Neuronal stem cell (in vitro differentiated cells): Measurements from ENCODE around the gene ORC6.
A peak's percentile ranks its signal among the peaks of the same experiment; 100 is the strongest.

ENCODE experiments used
- DNase-seq: peaks from one replicate; pipeline ENCODE4 v3.0.0-alpha.2; 2013; ENCODE audit warnings: low spot score
- H2AFZ ChIP-seq: one replicate; pipeline ENCODE4 v1.6.1; 2013; ENCODE audit warnings: mild to moderate bottlenecking, low read length, inconsistent platforms
- H2AK5ac ChIP-seq: 2 replicates; pipeline ENCODE4 v1.6.1; 2013; ENCODE audit warnings: low read depth, mild to moderate bottlenecking, inconsistent platforms, low read length, moderate library complexity, mixed read lengths
- H2BK120ac ChIP-seq: 2 replicates; pipeline ENCODE4 v1.6.1; 2013; ENCODE audit warnings: low read depth, mild to moderate bottlenecking, inconsistent platforms, low read length, moderate library complexity, mixed read lengths
- H2BK12ac ChIP-seq: one replicate; pipeline ENCODE4 v1.6.1; 2013; ENCODE audit warnings: low read length, inconsistent platforms
- H2BK15ac ChIP-seq: 2 replicates; pipeline ENCODE4 v1.6.1; 2013; ENCODE audit warnings: mild to moderate bottlenecking, low read length, inconsistent platforms, mixed read lengths
- H2BK5ac ChIP-seq: one replicate; pipeline ENCODE4 v1.6.1; 2013; ENCODE audit warnings: inconsistent platforms, mild to moderate bottlenecking, low read length, moderate library complexity
- H3K14ac ChIP-seq: one replicate; pipeline ENCODE4 v1.6.1; 2013; ENCODE audit warnings: low read length, inconsistent platforms
- H3K18ac ChIP-seq: 2 replicates; pipeline ENCODE4 v1.6.1; 2013; ENCODE audit warnings: low read length, inconsistent platforms
- H3K23ac ChIP-seq: 2 replicates; pipeline ENCODE4 v1.6.1; 2013; ENCODE audit warnings: low read depth, mild to moderate bottlenecking, mixed read lengths, low read length, inconsistent platforms; ENCODE audit not compliant: poor library complexity
- H3K27ac ChIP-seq: replicated peaks from 3 replicates; pipeline ENCODE4 v1.5.1; 2013; ENCODE audit warnings: low read length, inconsistent platforms
- H3K27me3 ChIP-seq, 3 experiments: 2 replicates each; pipeline ENCODE4 v1.6.1; 2013; ENCODE audit warnings: low read length in 3 of 3, mild to moderate bottlenecking in 2 of 3, inconsistent platforms in 1 of 3, low read depth in 1 of 3, mixed read lengths in 1 of 3, moderate library complexity in 1 of 3; ENCODE audit not compliant: control insufficient read depth in 3 of 3, insufficient read depth in 3 of 3
- H3K36me3 ChIP-seq, 2 donors: replicated peaks in 1 of 2; 2 replicates each; pipeline ENCODE4 v1.6.1; 2013; ENCODE audit warnings: low read length in 2 of 2; ENCODE audit not compliant: control insufficient read depth in 2 of 2, insufficient read depth in 2 of 2
- H3K4ac ChIP-seq: 2 replicates; pipeline ENCODE4 v1.6.1; 2013; ENCODE audit warnings: inconsistent platforms, mild to moderate bottlenecking, low read length, moderate library complexity
- H3K4me1 ChIP-seq, 2 donors: 1 replicate in 1 of 2; 2 replicates in 1 of 2; pipeline ENCODE4 v1.6.1; 2013; ENCODE audit warnings: low read length in 2 of 2, low read depth in 1 of 2; ENCODE audit not compliant: control insufficient read depth in 2 of 2, insufficient read depth in 1 of 2
- H3K4me2 ChIP-seq: one replicate; pipeline ENCODE4 v1.6.1; 2013; ENCODE audit warnings: mild to moderate bottlenecking, low read length, inconsistent platforms; ENCODE audit not compliant: insufficient read depth, poor library complexity, severe bottlenecking
- H3K4me3 ChIP-seq, 2 donors: 2 replicates each; pipeline ENCODE4 v1.5.1; 2013; ENCODE audit warnings: low read length in 2 of 2, mild to moderate bottlenecking in 2 of 2, inconsistent platforms in 1 of 2, moderate library complexity in 1 of 2
- H3K79me1 ChIP-seq: one replicate; pipeline ENCODE4 v1.6.1; 2013; ENCODE audit warnings: low read depth, mild to moderate bottlenecking, inconsistent platforms, low read length, moderate library complexity
- H3K9ac ChIP-seq: one replicate; pipeline ENCODE4 v1.6.1; 2013; ENCODE audit warnings: mild to moderate bottlenecking, low read depth, low read length, inconsistent platforms; ENCODE audit not compliant: poor library complexity
- H3K9me3 ChIP-seq, 2 donors: replicated peaks in 1 of 2; 2 replicates each; pipeline versions ENCODE3 to v1.6.1; 2013; ENCODE audit warnings: low read length in 2 of 2, mild to moderate bottlenecking in 2 of 2, inconsistent platforms in 1 of 2, low read depth in 1 of 2, mixed read lengths in 1 of 2, moderate library complexity in 1 of 2; ENCODE audit not compliant: control insufficient read depth in 2 of 2, insufficient read depth in 1 of 2
- H4K8ac ChIP-seq: one replicate; pipeline ENCODE4 v1.6.1; 2013; ENCODE audit warnings: low read depth, mild to moderate bottlenecking, inconsistent platforms, low read length, moderate library complexity
- H4K91ac ChIP-seq: one replicate; pipeline ENCODE4 v1.6.1; 2013; ENCODE audit warnings: low read length, low read depth, mild to moderate bottlenecking, inconsistent platforms; ENCODE audit not compliant: poor library complexity
- WGBS, 2 donors: extraction: QIAGEN DNeasy Blood & Tissue Kit; methylation state at CpG; one replicate each; pipeline ENCODE4 v1.1.7; 2013; ENCODE audit warnings: missing lambda C conversion rate in 2 of 2, mixed read lengths in 1 of 2; ENCODE audit not compliant: insufficient read length in 2 of 2, insufficient replicate concordance in 1 of 2; ENCODE audit errors: extremely low coverage in 2 of 2; 5-methylcytosine and 5-hydroxymethylcytosine counted together

Gene ORC6

DNA sequence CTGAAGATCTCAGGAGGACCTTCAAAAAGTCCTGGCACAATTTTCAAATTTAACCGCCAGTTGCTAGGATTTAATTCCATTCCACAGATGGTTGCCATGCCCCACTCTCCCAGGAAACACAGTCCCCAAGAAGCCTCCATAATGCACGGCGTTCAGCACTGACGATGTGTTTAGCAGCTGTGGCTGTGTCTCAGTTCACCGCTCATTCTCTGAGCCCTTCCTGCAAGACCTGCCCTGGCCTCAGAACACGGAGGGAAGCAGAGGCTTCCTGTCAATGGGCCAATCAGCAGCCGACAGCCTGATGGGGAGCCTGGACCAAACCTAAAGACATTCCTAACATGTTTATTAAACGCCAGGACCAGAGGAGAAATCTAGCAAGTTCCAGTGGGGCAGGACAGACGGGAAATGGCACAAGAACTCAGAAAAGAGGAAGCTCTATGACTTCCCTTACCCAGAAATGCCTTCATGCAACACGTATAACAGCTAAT is 53.8 kb downstream of the ORC6 start:
- DNase-seq: no peak
- Histone ChIP-seq H4K91ac (no peak overlapping the region), H3K27ac (no peak overlapping the region)

DNA sequence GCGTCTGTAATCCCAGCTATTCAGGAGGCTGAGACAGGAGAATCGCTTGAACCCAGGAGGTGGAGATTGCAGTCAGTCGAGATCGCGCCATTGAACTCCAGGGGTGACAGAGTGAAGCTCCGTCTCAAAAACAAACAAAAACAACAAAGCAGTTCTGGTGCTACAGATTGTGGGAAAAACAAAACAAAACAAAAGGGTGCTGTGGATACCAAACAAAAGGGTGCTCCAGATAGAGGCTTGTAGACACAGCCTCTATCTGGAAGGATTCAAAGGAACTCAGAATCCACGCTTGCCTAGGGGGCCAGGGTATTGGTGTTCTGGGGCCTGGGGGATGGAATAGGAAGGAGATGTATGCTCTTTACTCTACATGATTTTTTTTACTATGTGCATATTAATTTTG is 56.2 kb downstream of the ORC6 start:
- Histone ChIP-seq H3K4me1 (peaks cover 14 to 21% of the 10 kb centered on the region in 2 donors), H2AK5ac (no peak overlapping the region), H2BK5ac (no peak overlapping the region), H3K79me1 (no peaks in the 10 kb centered on the region), H3K4me3 (no peak overlapping the region), H3K4me2 (no peak overlapping the region), H2AFZ (no peak overlapping the region), H2BK12ac (no peak overlapping the region), H3K4ac (no peak overlapping the region), H2BK15ac (no peak overlapping the region), H3K9ac (no peak overlapping the region), H3K14ac (no peak overlapping the region), H3K23ac (no peak overlapping the region), H4K8ac (no peak overlapping the region), H3K36me3 (no peaks in the 10 kb centered on the region), H3K27ac (no peak overlapping the region), H3K9me3 (no peaks in the 10 kb centered on the region), H3K18ac (no peak overlapping the region), H4K91ac (no peak overlapping the region), H2BK120ac (no peak overlapping the region), H3K27me3 (no peaks in the 10 kb centered on the region)
- WGBS, 2 donors: no CpG with 5 or more reads among the region's 7 CpGs
- no peak for DNase-seq

More for the DNA sequence above, 53.8 kb downstream of the ORC6 start:
- Histone ChIP-seq H3K27me3 (no peaks in the 10 kb centered on the region), H3K14ac (no peak overlapping the region), H2AFZ (peak overlapping the region; percentile 73), H2BK15ac (no peak overlapping the region), H3K23ac (no peak overlapping the region), H2BK5ac (no peak overlapping the region), H3K4me2 (no peak overlapping the region), H2BK120ac (no peak overlapping the region), H3K4ac (no peak overlapping the region), H3K9me3 (no peaks in the 10 kb centered on the region), H2AK5ac (no peak overlapping the region), H4K8ac (no peak overlapping the region), H2BK12ac (no peak overlapping the region), H3K4me1 (peaks cover 13 to 14% of the 10 kb centered on the region in 2 donors), H3K9ac (no peak overlapping the region), H3K18ac (peak overlapping the region; percentile 49), H3K36me3 (no peaks in the 10 kb centered on the region), H3K4me3 (no peak overlapping the region), H3K79me1 (no peaks in the 10 kb centered on the region)
- no CpG with 5 or more reads among the region's 10 CpGs for WGBS, 2 donors

DNA sequence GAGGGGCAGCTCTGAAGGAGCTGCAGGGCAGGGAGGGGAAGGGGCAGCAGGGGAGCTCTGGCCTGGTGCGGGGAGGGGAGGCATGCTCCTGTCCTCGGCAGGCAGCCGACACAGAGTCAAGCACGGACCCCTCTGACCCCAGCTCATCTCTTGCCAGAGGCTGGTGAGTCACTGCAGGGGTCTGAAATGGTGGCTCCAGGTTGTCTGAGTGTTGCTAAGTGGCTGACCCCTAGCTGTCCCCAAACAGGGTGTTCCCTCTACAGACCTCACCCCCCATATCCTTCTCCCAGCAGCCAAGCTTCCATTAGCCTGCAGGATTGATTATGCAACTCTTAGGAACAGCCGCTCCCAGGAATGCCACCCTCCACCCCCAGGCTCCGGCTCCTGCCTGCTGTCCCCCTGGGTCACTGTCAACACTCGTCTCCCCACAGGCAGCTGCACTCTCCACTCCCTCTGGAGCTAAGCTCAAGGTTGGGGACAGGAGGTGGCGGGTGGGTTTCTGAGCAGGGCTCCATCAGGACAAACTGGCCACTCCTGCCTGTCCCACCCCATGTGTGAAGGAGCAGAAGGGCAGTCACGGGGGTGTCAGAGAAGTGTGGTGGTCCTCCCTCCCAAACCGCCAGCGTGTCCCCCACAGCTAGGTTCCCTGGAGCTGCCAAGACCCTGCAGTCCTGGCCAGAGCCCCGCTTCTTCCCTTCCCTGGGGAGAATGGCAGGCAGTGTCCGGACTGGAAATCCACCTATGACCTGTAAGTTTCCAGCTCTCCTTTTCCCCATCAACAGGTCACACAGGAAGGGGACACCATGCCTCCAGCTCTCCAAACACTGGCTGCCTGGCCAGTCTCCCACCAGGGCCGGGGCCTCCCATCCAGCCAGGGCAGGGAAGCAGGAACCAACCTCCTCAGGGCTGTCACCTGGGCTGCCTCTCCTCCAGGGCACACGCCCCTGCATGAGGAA is 57.6 kb downstream of the ORC6 start:
- Histone ChIP-seq H4K8ac (peak overlapping the region; percentile 32), H3K9ac (peak overlapping the region; percentile 15), H3K27ac (no peak overlapping the region), H3K9me3 (no peaks in the 10 kb centered on the region), H3K18ac (peak overlapping the region; percentile 80), H2BK5ac (peak overlapping the region; percentile 79), H2BK15ac (peak overlapping the region; percentile 76), H3K4me2 (no peak overlapping the region), H3K4ac (peak overlapping the region; percentile 40), H4K91ac (no peak overlapping the region), H3K4me1 (peaks cover 14 to 21% of the 10 kb centered on the region in 2 donors), H3K36me3 (no peaks in the 10 kb centered on the region), H2AK5ac (peak overlapping the region; percentile 71), H3K4me3 (no peak overlapping the region), H2BK12ac (peak overlapping the region; percentile 18), H2AFZ (peak overlapping the region; percentile 88), H3K27me3 (no peaks in the 10 kb centered on the region), H3K23ac (no peak overlapping the region), H3K14ac (no peak overlapping the region), H2BK120ac (no peak overlapping the region), H3K79me1 (no peaks in the 10 kb centered on the region)
- no peak for DNase-seq
- no CpG with 5 or more reads among the region's 15 CpGs for WGBS, 2 donors
